Smooth muscle cell (in vitro differentiated cells): ENCODE data around the gene LGALS7. TPM values are rescaled to one million over a fixed set of nuclear protein-coding genes. Genes with fewer than 3 reads are reported as not detected.

Source experiments
- DNase-seq: peaks from one replicate; lab custom pipeline; 2025; ENCODE audit not compliant: unreplicated experiment; lab: John Stamatoyannopoulos, UW
- H2AFZ ChIP-seq: fragments of 200-600 bp; sonication (generic); 2 replicates; pipeline ENCODE4 v1.6.0; 2016; ENCODE audit warnings: antibody characterized with exemption, low read depth, mild to moderate bottlenecking
- H3F3A ChIP-seq: fragments of 200-600 bp; sonication (generic); 2 replicates; pipeline ENCODE4 v1.6.0; 2017; ENCODE audit warnings: antibody characterized with exemption, low read depth
- H3K27ac ChIP-seq: fragments of 200-600 bp; sonication (generic); 2 replicates; pipeline ENCODE4 v1.5.1; 2016; ENCODE audit warnings: low read depth, mild to moderate bottlenecking
- H3K27me3 ChIP-seq: fragments of 200-600 bp; sonication (generic); 2 replicates; pipeline ENCODE4 v1.6.1; 2016; ENCODE audit warnings: low read depth, mild to moderate bottlenecking
- H3K36me3 ChIP-seq: fragments of 200-600 bp; sonication (generic); 2 replicates; pipeline ENCODE4 v1.5.1; 2016; ENCODE audit warnings: low read depth
- H3K4me1 ChIP-seq: fragments of 200-600 bp; sonication (generic); 2 replicates; pipeline ENCODE4 v1.5.1; 2016; ENCODE audit warnings: low read depth
- H3K4me2 ChIP-seq: fragments of 200-600 bp; sonication (generic); 2 replicates; pipeline ENCODE4 v1.6.0; 2016; ENCODE audit warnings: mild to moderate bottlenecking
- H3K4me3 ChIP-seq: fragments of 200-600 bp; sonication (generic); 2 replicates; pipeline ENCODE4 v1.5.1; 2016; ENCODE audit warnings: mild to moderate bottlenecking
- H3K79me2 ChIP-seq: fragments of 200-600 bp; sonication (generic); 2 replicates; pipeline ENCODE4 v1.6.0; 2016; ENCODE audit warnings: low read depth, mild to moderate bottlenecking
- H3K9ac ChIP-seq: fragments of 200-600 bp; sonication (generic); 2 replicates; pipeline ENCODE4 v1.6.0; 2016; ENCODE audit warnings: low read depth
- H3K9me3 ChIP-seq: fragments of 200-600 bp; sonication (generic); replicated peaks from 2 replicates; pipeline ENCODE4 v1.5.1; 2016; ENCODE audit warnings: low read depth
- H4K20me1 ChIP-seq: fragments of 200-600 bp; sonication (generic); 2 replicates; pipeline ENCODE4 v1.6.0; 2016; ENCODE audit warnings: low read depth
- CTCF ChIP-seq: fragments of 200-600 bp; sonication (generic); IDR thresholded peaks from 2 replicates; pipeline ENCODE4 v1.5.1; 2017; ENCODE audit warnings: borderline replicate concordance, mild to moderate bottlenecking, antibody characterized with exemption; ENCODE audit not compliant: insufficient read depth, poor library complexity, severe bottlenecking
- WGBS: methylation state at CpG from one replicate; pipeline ENCODE4 v1.1.7; 2016; ENCODE audit warnings: low lambda C conversion rate; 5-methylcytosine and 5-hydroxymethylcytosine counted together
- polyA plus RNA-seq: library from polyadenylated mRNA; unstranded; fragments of >200 nt; fragmentation: Nextera tagmentation; extraction: Ambion mirVana; gene quantifications from 2 replicates; pipeline ENCODE4 v1.2.1, GENCODE V29; 2016
- total RNA-seq: library from RNA; depleted of rRNA; stranded (reverse); fragments of >200 nt; gene quantifications from 2 replicates; pipeline ENCODE4 v1.2.3, GENCODE V29; 2014

LGALS7 gene
- total and polyA plus RNA-seq, 2 experiments from 2014 or later, result not detected

- Histone ChIP-seq H3K4me3 (no peak overlapping the region), H2AFZ (no peak overlapping the region), H3K4me2 (no peak overlapping the region), H3K9ac (no peak overlapping the region), H3F3A (peaks cover 7% of the 10 kb centered on the region), H3K9me3 (no peaks in the 10 kb centered on the region), H3K27me3 (no peaks in the 10 kb centered on the region), H3K79me2 (peaks cover 4% of the 10 kb centered on the region), H3K36me3 (no peaks in the 10 kb centered on the region), H3K27ac (no peak overlapping the region), H3K4me1 (no peaks in the 10 kb centered on the region), H4K20me1 (peaks cover 32% of the 10 kb centered on the region)
- DNase-seq, result no peak
- no peak for TF ChIP-seq CTCF
- 97% methylated on average over 41 of the region's 42 CpGs for WGBS
These were observed 49.1 kb downstream of the LGALS7 start for GRCh38 chr19:38723990-38724854.

- Histone ChIP-seq H3F3A (peaks cover 7% of the 10 kb centered on the region), H3K4me2 (no peak overlapping the region), H3K9ac (no peak overlapping the region), H3K4me1 (no peaks in the 10 kb centered on the region), H3K9me3 (no peaks in the 10 kb centered on the region), H3K27me3 (no peaks in the 10 kb centered on the region), H4K20me1 (peaks cover 30% of the 10 kb centered on the region), H2AFZ (no peak overlapping the region), H3K4me3 (no peak overlapping the region), H3K79me2 (peaks cover 8% of the 10 kb centered on the region), H3K27ac (no peak overlapping the region), H3K36me3 (no peaks in the 10 kb centered on the region)
- DNase-seq, result no peak
- no peak for TF ChIP-seq CTCF
- 60% methylated on average over 11 of the region's 11 CpGs for WGBS
These were observed 49.7 kb downstream of the LGALS7 start for GRCh38 chr19:38723606-38723965.

GRCh38 chr19:38722947-38723605 is 50.2 kb downstream of the LGALS7 start:
- 82% methylated on average over 10 of the region's 10 CpGs for WGBS
- peaks cover 7% of the 10 kb centered on the region for H3F3A ChIP-seq

More at GRCh38 chr19:38722947-38723605, 50.2 kb downstream of the LGALS7 start:
- Histone ChIP-seq H3K4me1 (no peaks in the 10 kb centered on the region), H3K27me3 (no peaks in the 10 kb centered on the region), H3K79me2 (peaks cover 11% of the 10 kb centered on the region), H3K36me3 (no peaks in the 10 kb centered on the region), H3K27ac (no peak overlapping the region), H2AFZ (no peak overlapping the region), H4K20me1 (peaks cover 28% of the 10 kb centered on the region), H3K4me3 (no peak overlapping the region), H3K9me3 (no peaks in the 10 kb centered on the region), H3K4me2 (no peak overlapping the region), H3K9ac (no peak overlapping the region)
- TF ChIP-seq CTCF, result no peak
- no peak for DNase-seq
